T-cell (primary cell): ENCODE measurements around the gene AFF1. TPM values are rescaled to one million over a fixed set of nuclear protein-coding genes. Genes with fewer than 3 reads are reported as not detected.

Source experiments
- ATAC-seq, 4 experiments: fragments of 200-7000 bp in 3 of 4; fragments of 150-1000 bp in 1 of 4; cut with Tn5 transposase; replicated peaks in 1 of 4; 1 replicate in 3 of 4; 2 replicates in 1 of 4; pipeline ENCODE4 v1.10.0; 2021; ENCODE audit warnings: moderate library complexity in 3 of 4, mild to moderate bottlenecking in 2 of 4, moderate number of reproducible peaks in 1 of 4
- CTCF ChIA-PET, 2 donors: fragments of 300-600 bp; sonication (Branson Sonifier 250); formaldehyde crosslinking; loops; one replicate each; lab custom pipeline; 2022; ENCODE audit warnings: antibody characterized with exemption in 2 of 2; lab: Charles Lee
- POLR2A ChIA-PET, 2 donors: fragments of 300-600 bp; sonication (Branson Sonifier 250); formaldehyde crosslinking; loops; one replicate each; lab custom pipeline; 2022; ENCODE audit warnings: antibody characterized with exemption in 2 of 2; lab: Charles Lee
- DNase-seq, 35 experiments: peaks; one replicate each; pipeline versions ENCODE4 v3.0.0 to v3.0.0-alpha.2; 2013 to 2023
- H3K27ac ChIP-seq: one replicate; pipeline ENCODE4 v1.5.1; 2013; ENCODE audit warnings: low read length
- H3K27me3 ChIP-seq, 2 experiments: replicated peaks in 1 of 2; 1 replicate in 1 of 2; 2 replicates in 1 of 2; pipeline versions ENCODE4 v1.6.1 to v1.7.0; 2013; ENCODE audit warnings: low read length in 1 of 2, mixed read lengths in 1 of 2; ENCODE audit not compliant: control insufficient read depth in 2 of 2, insufficient read depth in 2 of 2; ENCODE audit errors: extremely low read depth in 1 of 2
- H3K36me3 ChIP-seq, 2 donors: 1 replicate in 1 of 2; 2 replicates in 1 of 2; pipeline versions ENCODE4 v1.6.1 to v1.7.0; 2013; ENCODE audit warnings: low read length in 1 of 2; ENCODE audit not compliant: control insufficient read depth in 2 of 2, insufficient read depth in 1 of 2; ENCODE audit errors: extremely low read depth in 1 of 2
- H3K4me1 ChIP-seq, 2 experiments: 1 replicate in 1 of 2; 2 replicates in 1 of 2; pipeline versions ENCODE4 v1.6.1 to v1.7.0; 2013; ENCODE audit warnings: low read length in 2 of 2, mixed read lengths in 1 of 2; ENCODE audit not compliant: insufficient read depth in 2 of 2, control insufficient read depth in 1 of 2; ENCODE audit errors: extremely low read depth in 1 of 2
- H3K4me3 ChIP-seq, 2 donors: 1 replicate in 1 of 2; 2 replicates in 1 of 2; pipeline versions ENCODE4 v1.5.1 to v1.7.0; 2013; ENCODE audit warnings: mild to moderate bottlenecking in 2 of 2, low read length in 1 of 2, moderate library complexity in 1 of 2; ENCODE audit not compliant: control insufficient read depth in 1 of 2; ENCODE audit errors: extremely low read depth in 1 of 2
- H3K9me3 ChIP-seq: 2 replicates; pipeline ENCODE4 v1.7.0; 2013
- H3K27ac Mint-ChIP-seq, 2 donors: one replicate each; pipeline ENCODE4 v1.8.0; 2020 to 2021; ENCODE audit warnings: mild to moderate bottlenecking in 2 of 2, mixed read lengths in 2 of 2
- H3K27me3 Mint-ChIP-seq, 2 donors: one replicate each; pipeline ENCODE4 v1.8.0; 2021 to 2022; ENCODE audit warnings: mixed read lengths in 2 of 2
- H3K36me3 Mint-ChIP-seq: one replicate; pipeline ENCODE4 v1.8.0; 2021; ENCODE audit warnings: mixed read lengths
- H3K4me1 Mint-ChIP-seq, 3 donors: one replicate each; pipeline ENCODE4 v1.8.0; 2020 to 2022; ENCODE audit warnings: mixed read lengths in 3 of 3, mild to moderate bottlenecking in 1 of 3
- H3K4me3 Mint-ChIP-seq, 3 donors: one replicate each; pipeline ENCODE4 v1.8.0; 2020 to 2022; ENCODE audit warnings: mild to moderate bottlenecking in 3 of 3, mixed read lengths in 3 of 3, moderate library complexity in 3 of 3
- H3K9me3 Mint-ChIP-seq, 3 donors: one replicate each; pipeline ENCODE4 v1.8.0; 2020 to 2022; ENCODE audit warnings: mixed read lengths in 3 of 3
- WGBS: methylation state at CpG from one replicate; pipeline ENCODE4 v1.1.5; 2013; ENCODE audit warnings: missing lambda C conversion rate; ENCODE audit not compliant: insufficient coverage; 5-methylcytosine and 5-hydroxymethylcytosine counted together
- total RNA-seq, 35 experiments: library from RNA in 6 of 35; stranded (reverse) in 6 of 35; fragments of 120-200 nt in 1 of 35; gene quantifications; one replicate each; pipeline versions ENCODE4 v1.2.1 to v1.2.4 and lab custom pipeline; 2013 to 2026

The AFF1 gene
- total RNA-seq, 5 donors from 2014 or later (not counting 1 experiment from before 2014, with no cell fraction given), result 65.3 to 112 (median 93.4) TPM

- Mint-ChIP-seq H3K36me3 (peaks cover 73% of the 10 kb centered on the region), H3K4me3 (no peak overlapping the region), H3K27me3 (no peaks in the 10 kb centered on the region), H3K4me1 (no peaks in the 10 kb centered on the region), H3K9me3 (no peaks in the 10 kb centered on the region), H3K27ac (no peak overlapping the region)
- Histone ChIP-seq H3K4me3 (no peak overlapping the region), H3K27me3 (no peaks in the 10 kb centered on the region), H3K9me3 (no peaks in the 10 kb centered on the region), H3K36me3 (peaks cover 16 to 79% of the 10 kb centered on the region in 2 donors), H3K4me1 (no peaks in the 10 kb centered on the region), H3K27ac (no peak overlapping the region)
- ChIA-PET POLR2A (interaction anchor here in 1 of 2 donors (0.6 kb wide), 1 partner anchor 234 kb away, joined by 3 read pairs; no protein-coding TSS in a partner anchor), CTCF (interaction anchor here in 1 of 2 donors (0.5 to 0.6 kb wide), 2 partner anchors 192 to 207 kb away, joined by 3 read pairs; no protein-coding TSS in a partner anchor)
- ATAC-seq, result no peak
- DNase-seq, result no peak
- WGBS, result 100% methylated on average over 2 of the region's 6 CpGs
These were observed 194.9 kb downstream of the AFF1 start for GRCh38 chr4:87129681-87130080.

- H3K36me3 ChIP-seq, result peaks cover 16 to 79% of the 10 kb centered on the region in 2 donors
- no peak for ATAC-seq
- POLR2A ChIA-PET, result no interaction called here
These were observed 196.3 kb downstream of the AFF1 start for GRCh38 chr4:87130985-87131703.

GRCh38 chr4:87132035-87132434 lies 197.2 kb downstream of the AFF1 start:
- Mint-ChIP-seq H3K4me1 (no peaks in the 10 kb centered on the region), H3K27me3 (no peaks in the 10 kb centered on the region), H3K4me3 (no peak overlapping the region), H3K9me3 (no peaks in the 10 kb centered on the region), H3K27ac (no peak overlapping the region), H3K36me3 (peaks cover 70% of the 10 kb centered on the region)
- peaks cover 11 to 78% of the 10 kb centered on the region in 2 donors for H3K36me3 ChIP-seq
- H3K9me3 ChIP-seq, result no peaks in the 10 kb centered on the region
- no peaks in the 10 kb centered on the region for H3K4me1 ChIP-seq
- CTCF ChIA-PET, result no interaction called here
- H3K27me3 ChIP-seq, result no peaks in the 10 kb centered on the region
- no peak overlapping the region for H3K27ac ChIP-seq
- DNase-seq (no peak), ATAC-seq (no peak)
- POLR2A ChIA-PET, result interaction anchor here in 1 of 2 donors (0.6 kb wide), 1 partner anchor 33 kb away, joined by 3 read pairs; no protein-coding TSS in a partner anchor
- H3K4me3 ChIP-seq, result no peak overlapping the region
- WGBS, result 80% methylated on average over 1 of the region's 8 CpGs

More at GRCh38 chr4:87130985-87131703, 196.3 kb downstream of the AFF1 start:
- DNase-seq, result no peak
- Mint-ChIP-seq H3K4me1 (no peaks in the 10 kb centered on the region), H3K27me3 (no peaks in the 10 kb centered on the region), H3K4me3 (no peak overlapping the region), H3K9me3 (no peaks in the 10 kb centered on the region), H3K36me3 (peaks cover 71% of the 10 kb centered on the region), H3K27ac (no peak overlapping the region)
- no peaks in the 10 kb centered on the region for H3K27me3 ChIP-seq
- no peaks in the 10 kb centered on the region for H3K4me1 ChIP-seq
- no peak overlapping the region for H3K27ac ChIP-seq
- no peak overlapping the region for H3K4me3 ChIP-seq
- H3K9me3 ChIP-seq, result no peaks in the 10 kb centered on the region
- CTCF ChIA-PET, result no interaction called here
- 100% methylated on average over 1 of the region's 7 CpGs for WGBS

GRCh38 chr4:87133183-87133582 lies 198.4 kb downstream of the AFF1 start:
- Mint-ChIP-seq H3K36me3 (peaks cover 72% of the 10 kb centered on the region), H3K9me3 (no peaks in the 10 kb centered on the region), H3K27me3 (no peaks in the 10 kb centered on the region), H3K27ac (no peak overlapping the region), H3K4me3 (no peak overlapping the region), H3K4me1 (no peaks in the 10 kb centered on the region)
- Histone ChIP-seq H3K9me3 (no peaks in the 10 kb centered on the region), H3K36me3 (peaks cover 7 to 68% of the 10 kb centered on the region in 2 donors), H3K27ac (no peak overlapping the region), H3K27me3 (no peaks in the 10 kb centered on the region), H3K4me3 (no peak overlapping the region), H3K4me1 (no peaks in the 10 kb centered on the region)
- ATAC-seq (no peak), DNase-seq (no peak)
- ChIA-PET CTCF (interaction anchor here in 1 of 2 donors (1.1 kb wide), 1 partner anchor 17 kb away, joined by 3 read pairs; no protein-coding TSS in a partner anchor), POLR2A (no interaction called here)
- no CpG with 5 or more reads among the region's 2 CpGs for WGBS

GRCh38 chr4:87134122-87134521 lies 199.3 kb downstream of the AFF1 start:
- H3K9me3 Mint-ChIP-seq, result no peaks in the 10 kb centered on the region
- POLR2A ChIA-PET, result no interaction called here
- no peak for ATAC-seq
- H3K9me3 ChIP-seq, result no peaks in the 10 kb centered on the region
- no peaks in the 10 kb centered on the region for H3K27me3 ChIP-seq
- H3K27ac Mint-ChIP-seq, result peak overlapping the region in 1 of 2 donors; percentile 24
- no peaks in the 10 kb centered on the region for H3K4me1 ChIP-seq
- CTCF ChIA-PET, result interaction anchor here (1.0 to 1.1 kb wide), 2 partner anchors 16 kb away, joined by 3 read pairs; no protein-coding TSS in a partner anchor
- no peak overlapping the region for H3K27ac ChIP-seq
- peaks cover 7 to 64% of the 10 kb centered on the region in 2 donors for H3K36me3 ChIP-seq
- peaks cover 68% of the 10 kb centered on the region for H3K36me3 Mint-ChIP-seq
- no peaks in the 10 kb centered on the region for H3K27me3 Mint-ChIP-seq
- H3K4me1 Mint-ChIP-seq, result no peaks in the 10 kb centered on the region
- H3K4me3 Mint-ChIP-seq, result no peak overlapping the region
- H3K4me3 ChIP-seq, result no peak overlapping the region
- DNase-seq, result no peak
- no CpG with 5 or more reads among the region's 3 CpGs for WGBS

- ATAC-seq, result no peak
These were observed 206.6 kb downstream of the AFF1 start for GRCh38 chr4:87141428-87141827.

More at GRCh38 chr4:87141428-87141827, 206.6 kb downstream of the AFF1 start:
- H3K4me3 ChIP-seq, result no peak overlapping the region
- DNase-seq, result no peak
- Mint-ChIP-seq H3K27me3 (no peaks in the 10 kb centered on the region), H3K4me3 (no peak overlapping the region), H3K27ac (no peak overlapping the region), H3K4me1 (peaks cover 0 to 2% (median 0%) of the 10 kb centered on the region in 3 donors), H3K36me3 (peaks cover 45% of the 10 kb centered on the region), H3K9me3 (no peaks in the 10 kb centered on the region)
- no peaks in the 10 kb centered on the region for H3K4me1 ChIP-seq
- H3K36me3 ChIP-seq, result peaks cover 0 to 19% of the 10 kb centered on the region in 2 donors
- H3K27me3 ChIP-seq, result no peaks in the 10 kb centered on the region
- no peak overlapping the region for H3K27ac ChIP-seq
- ChIA-PET CTCF (no interaction called here), POLR2A (no interaction called here)
- H3K9me3 ChIP-seq, result no peaks in the 10 kb centered on the region
- WGBS, result no CpG with 5 or more reads among the region's 3 CpGs
